RWPE1 (cell line): ENCODE data around the gene ZNF841.

Experiments used
- CTCF ChIA-PET: fragments of 350-600 bp; sonication (Branson Sonifier 250); formaldehyde crosslinking; extraction: SDS; loops from one replicate; lab custom pipeline; 2021; lab: Yijun Ruan, JAX
- POLR2A ChIA-PET: fragments of 400-600 bp; formaldehyde crosslinking; extraction: SDS; loops from one replicate; lab custom pipeline; 2020; ENCODE audit warnings: antibody characterized with exemption; ENCODE audit not compliant: low non-redundant PET; lab: Yijun Ruan, JAX
- DNase-seq: peaks from one replicate; pipeline ENCODE4 v3.0.0; 2012; ENCODE audit warnings: low spot score
- H3K27ac ChIP-seq: fragments of 450-650 bp; 2 replicates; pipeline ENCODE4 v1.5.1; 2017
- TF ChIP-seq, protein P1 (sequence below): fragments of 450-650 bp; conservative IDR thresholded peaks from 2 replicates; pipeline ENCODE4 v1.5.1; 2017; ENCODE audit warnings: low read depth, mild to moderate bottlenecking

Gene ZNF841

DNA sequence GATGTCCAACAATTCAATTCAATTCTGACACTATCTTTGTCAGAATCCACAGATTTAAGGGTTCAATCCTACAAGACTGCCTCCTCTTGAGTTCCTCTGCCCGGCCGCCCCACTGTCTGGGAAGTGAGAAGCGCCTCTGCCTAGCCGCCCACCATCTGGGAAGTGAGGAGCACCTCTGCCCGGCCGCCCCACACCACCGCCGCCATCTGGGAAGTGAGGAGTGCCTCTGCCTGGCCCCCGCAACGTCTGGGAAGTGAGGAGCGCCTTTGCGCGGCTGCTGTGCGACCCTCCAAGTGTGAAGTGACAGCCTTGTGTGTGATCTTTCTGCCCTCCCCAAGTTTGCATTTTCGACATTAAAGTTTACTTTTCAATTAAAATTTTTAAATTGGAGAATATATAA lies 73.4 kb downstream of the ZNF841 start:
- TF ChIP-seq, protein P1, sequence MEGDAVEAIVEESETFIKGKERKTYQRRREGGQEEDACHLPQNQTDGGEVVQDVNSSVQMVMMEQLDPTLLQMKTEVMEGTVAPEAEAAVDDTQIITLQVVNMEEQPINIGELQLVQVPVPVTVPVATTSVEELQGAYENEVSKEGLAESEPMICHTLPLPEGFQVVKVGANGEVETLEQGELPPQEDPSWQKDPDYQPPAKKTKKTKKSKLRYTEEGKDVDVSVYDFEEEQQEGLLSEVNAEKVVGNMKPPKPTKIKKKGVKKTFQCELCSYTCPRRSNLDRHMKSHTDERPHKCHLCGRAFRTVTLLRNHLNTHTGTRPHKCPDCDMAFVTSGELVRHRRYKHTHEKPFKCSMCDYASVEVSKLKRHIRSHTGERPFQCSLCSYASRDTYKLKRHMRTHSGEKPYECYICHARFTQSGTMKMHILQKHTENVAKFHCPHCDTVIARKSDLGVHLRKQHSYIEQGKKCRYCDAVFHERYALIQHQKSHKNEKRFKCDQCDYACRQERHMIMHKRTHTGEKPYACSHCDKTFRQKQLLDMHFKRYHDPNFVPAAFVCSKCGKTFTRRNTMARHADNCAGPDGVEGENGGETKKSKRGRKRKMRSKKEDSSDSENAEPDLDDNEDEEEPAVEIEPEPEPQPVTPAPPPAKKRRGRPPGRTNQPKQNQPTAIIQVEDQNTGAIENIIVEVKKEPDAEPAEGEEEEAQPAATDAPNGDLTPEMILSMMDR, result no peak
- POLR2A ChIA-PET, result no interaction called here
- CTCF ChIA-PET, result no interaction called here
- no peak overlapping the region for H3K27ac ChIP-seq
- DNase-seq, result no peak

DNA sequence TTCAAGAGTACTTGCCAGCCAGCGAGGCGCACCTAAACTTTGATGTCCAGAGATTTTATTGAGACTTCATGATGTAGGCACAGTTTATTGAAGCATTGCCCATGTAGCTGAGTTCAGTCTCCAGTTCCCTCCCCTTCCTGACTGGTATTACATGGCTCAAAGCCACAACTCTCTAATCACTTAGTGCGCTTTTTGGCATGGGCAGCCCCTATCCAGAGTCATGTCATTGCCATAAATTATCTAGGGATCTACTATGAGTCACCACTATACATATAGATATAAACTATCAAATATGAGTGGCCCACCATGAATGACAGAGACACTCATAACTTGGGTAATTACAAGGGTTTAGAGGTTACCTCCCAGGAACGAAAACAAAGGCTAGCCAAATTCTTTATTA lies 75.1 kb downstream of the ZNF841 start:
- ChIA-PET POLR2A (no interaction called here), CTCF (no interaction called here)
- H3K27ac ChIP-seq, result no peak overlapping the region
- TF ChIP-seq, protein P1, result no peak
- DNase-seq, result no peak
